ENCODE measurements around the gene SLA2. TPM values are rescaled to one million over a fixed set of nuclear protein-coding genes. Genes with fewer than 3 reads are reported as not detected.
"Not testable (repeated sequence)": the region's sequence is repeated elsewhere in the genome, so short reads cannot be mapped to it uniquely, and the experiment has no call there.

Gene SLA2
- total RNA-seq, 4 donors from 2014 or later = 0.14 to 0.88 TPM; not detected in 2

GRCh38 chr20:36611625-36612024 is 34.4 kb downstream of the SLA2 start:
- H3K4me1 ChIP-seq = peaks cover 0 to 3% of the 10 kb centered on the region in 2 donors

GRCh38 chr20:36608388-36608728 is 37.6 kb downstream of the SLA2 start:
- H3K4me1 ChIP-seq, H3K27ac ChIP-seq, H3K4me3 ChIP-seq, H3K9me3 ChIP-seq, H3K36me3 ChIP-seq, H3K27me3 ChIP-seq, DNase-seq: not testable (repeated sequence)
- intact Hi-C loops (cut with DNase I; ENCODE audit: low total_unique reads) = loop anchor here (10.0 kb wide), 1 partner anchor 54 kb away; no protein-coding TSS in a partner anchor

More at GRCh38 chr20:36611625-36612024, 34.4 kb downstream of the SLA2 start:
- H3K9me3 ChIP-seq = no peaks in the 10 kb centered on the region
- no peak for DNase-seq
- no peaks in the 10 kb centered on the region for H3K36me3 ChIP-seq
- H3K4me3 ChIP-seq = no peak overlapping the region
- H3K27me3 ChIP-seq = no peaks in the 10 kb centered on the region
- H3K27ac ChIP-seq = no peak overlapping the region
- no peak for TF ChIP-seq CTCF (IDR thresholded peaks at IDR 0.05)
- no peak for TF ChIP-seq POLR2A (IDR thresholded peaks at IDR 0.05)
- intact Hi-C loops (cut with DNase I; ENCODE audit: low total_unique reads) = loop anchor here (10.0 kb wide), 1 partner anchor 263 kb away; the partner anchor contains the start of gene TLDC2

GRCh38 chr20:36607586-36608387 is 38.2 kb downstream of the SLA2 start:
- Histone ChIP-seq H3K4me1 (peaks cover 0 to 6% of the 10 kb centered on the region in 2 donors), H3K27me3 (no peaks in the 10 kb centered on the region), H3K27ac (no peak overlapping the region), H3K4me3 (no peak overlapping the region), H3K9me3 (no peaks in the 10 kb centered on the region), H3K36me3 (no peaks in the 10 kb centered on the region)
- DNase-seq = no peak
- intact Hi-C loops (cut with DNase I; ENCODE audit: low total_unique reads) = loop anchor here (10.0 kb wide), 1 partner anchor 53 kb away; no protein-coding TSS in a partner anchor
- no peak for TF ChIP-seq CTCF (IDR thresholded peaks at IDR 0.05)
- TF ChIP-seq POLR2A (IDR thresholded peaks at IDR 0.05) = no peak

- TF ChIP-seq POLR2A (IDR thresholded peaks at IDR 0.05) (no peak), CTCF (IDR thresholded peaks at IDR 0.05) (no peak)
- Histone ChIP-seq H3K27ac (peak overlapping the region; percentile 73 to 91), H3K4me3 (peak overlapping the region; percentile 87 to 100), H3K9me3 (no peaks in the 10 kb centered on the region), H3K36me3 (no peaks in the 10 kb centered on the region), H3K27me3 (no peaks in the 10 kb centered on the region), H3K4me1 (peaks cover 0 to 6% of the 10 kb centered on the region in 2 donors)
- no peak for DNase-seq
- intact Hi-C loops (cut with DNase I; ENCODE audit: low total_unique reads) = loop anchor here (10.0 kb wide), 1 partner anchor 52 kb away; no protein-coding TSS in a partner anchor
These were observed 39.6 kb downstream of the SLA2 start for GRCh38 chr20:36606158-36607066.

GRCh38 chr20:36605399-36606157 is 40.4 kb downstream of the SLA2 start, which contains the start of gene RAB5IF:
Gene RAB5IF (plus strand): TSS chr20:36605779. CDS start chr20:36605952, 173 bp downstream.
- no peaks in the 10 kb centered on the region for H3K9me3 ChIP-seq
- H3K4me1 ChIP-seq = peaks cover 0 to 6% of the 10 kb centered on the region in 2 donors
- H3K27me3 ChIP-seq = no peaks in the 10 kb centered on the region
- H3K4me3 ChIP-seq = peak within 1 kb of the TSS; percentile 87 to 100
- intact Hi-C loops (cut with DNase I; ENCODE audit: low total_unique reads) = loop anchor here (10.0 kb wide), 1 partner anchor 51 kb away; no protein-coding TSS in a partner anchor
- no peaks in the 10 kb centered on the region for H3K36me3 ChIP-seq
- H3K27ac ChIP-seq = peak within 1 kb of the TSS; percentile 86 to 91
- peak; percentile 98 to 100 for DNase-seq
- TF ChIP-seq CTCF (IDR thresholded peaks at IDR 0.05) (peak; percentile 87 to 99 (median 93)), POLR2A (IDR thresholded peaks at IDR 0.05) (peak; percentile 59 to 84)

Data from uterus (tissue), 4 donors.